ENCODE results near the gene LIMCH1. TPM values are rescaled to one million over a fixed set of nuclear protein-coding genes. Genes with fewer than 3 reads are reported as not detected.

The LIMCH1 gene
- total and polyA plus RNA-seq, 10 donors: 14.4 to 434 (median 212) TPM

DNA sequence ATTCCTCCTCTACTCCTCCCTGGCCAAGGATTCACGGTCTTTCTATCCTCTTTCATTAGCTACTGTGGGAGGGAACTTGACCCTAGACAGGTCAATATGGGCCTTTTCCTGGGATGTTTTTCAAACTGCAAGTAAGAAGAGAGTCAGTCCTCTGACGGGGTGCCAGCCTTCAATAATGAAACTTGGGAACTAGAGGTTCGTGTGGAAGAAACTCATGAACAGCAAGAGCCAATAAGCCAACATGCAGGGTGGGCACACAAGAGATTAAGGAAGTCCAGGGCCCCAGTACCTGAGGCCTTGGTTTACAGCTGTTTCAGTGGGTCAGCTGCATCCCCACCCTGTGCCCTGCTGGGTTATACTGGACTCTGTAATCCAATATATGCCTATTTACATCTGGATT is 49.3 kb downstream of the LIMCH1 start:
- H3K36me3 ChIP-seq: no peaks in the 10 kb centered on the region
- peaks cover 0 to 24% (median 0%) of the 10 kb centered on the region in 6 donors for H3K4me1 ChIP-seq
- no peak overlapping the region for H3K4me3 ChIP-seq
- H3K9me3 ChIP-seq: peaks cover 0 to 17% (median 12%) of the 10 kb centered on the region in 8 donors
- TF ChIP-seq, protein P1, sequence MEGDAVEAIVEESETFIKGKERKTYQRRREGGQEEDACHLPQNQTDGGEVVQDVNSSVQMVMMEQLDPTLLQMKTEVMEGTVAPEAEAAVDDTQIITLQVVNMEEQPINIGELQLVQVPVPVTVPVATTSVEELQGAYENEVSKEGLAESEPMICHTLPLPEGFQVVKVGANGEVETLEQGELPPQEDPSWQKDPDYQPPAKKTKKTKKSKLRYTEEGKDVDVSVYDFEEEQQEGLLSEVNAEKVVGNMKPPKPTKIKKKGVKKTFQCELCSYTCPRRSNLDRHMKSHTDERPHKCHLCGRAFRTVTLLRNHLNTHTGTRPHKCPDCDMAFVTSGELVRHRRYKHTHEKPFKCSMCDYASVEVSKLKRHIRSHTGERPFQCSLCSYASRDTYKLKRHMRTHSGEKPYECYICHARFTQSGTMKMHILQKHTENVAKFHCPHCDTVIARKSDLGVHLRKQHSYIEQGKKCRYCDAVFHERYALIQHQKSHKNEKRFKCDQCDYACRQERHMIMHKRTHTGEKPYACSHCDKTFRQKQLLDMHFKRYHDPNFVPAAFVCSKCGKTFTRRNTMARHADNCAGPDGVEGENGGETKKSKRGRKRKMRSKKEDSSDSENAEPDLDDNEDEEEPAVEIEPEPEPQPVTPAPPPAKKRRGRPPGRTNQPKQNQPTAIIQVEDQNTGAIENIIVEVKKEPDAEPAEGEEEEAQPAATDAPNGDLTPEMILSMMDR (IDR thresholded peaks at IDR 0.05 in 8 of 11, conservative IDR thresholded peaks at IDR 0.05 in 3 of 11): no peak
- no peak for TF ChIP-seq POLR2AphosphoS5 (IDR thresholded peaks at IDR 0.05)
- TF ChIP-seq POLR2A (IDR thresholded peaks at IDR 0.05): no peak
- no peak for DNase-seq
- WGBS, 5 donors: 59 to 77% (median 68%) methylated on average over 3 of the region's 3 CpGs
- intact Hi-C loops (cut with DNase I; ENCODE audit: low total_unique reads): no loop called here
- no peaks in the 10 kb centered on the region for H3K27me3 ChIP-seq (replicated peaks in 1 of 7)
- H3K27ac ChIP-seq: no peak overlapping the region

DNA sequence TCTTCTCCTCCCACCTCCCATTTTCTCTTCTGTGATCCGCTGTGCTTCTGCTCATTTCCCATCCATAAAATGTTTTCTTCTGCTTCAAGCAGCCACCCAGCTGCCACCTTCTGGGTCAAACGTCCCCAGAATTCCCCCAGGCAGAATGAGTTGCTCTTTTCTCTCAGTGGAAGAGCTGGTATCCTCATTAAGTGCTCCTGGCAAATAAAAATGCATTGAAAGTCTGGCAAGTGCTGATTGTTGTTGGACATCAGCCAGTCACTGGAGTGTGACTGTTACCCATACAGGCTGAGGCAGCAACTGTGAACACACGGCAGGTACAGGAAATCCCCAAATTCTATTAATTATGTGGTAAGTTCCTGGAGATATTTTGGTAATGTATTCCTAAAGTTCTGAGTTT is 52.6 kb downstream of the LIMCH1 start:
- intact Hi-C loops (cut with DNase I; ENCODE audit: low total_unique reads): no loop called here
- H3K4me1 ChIP-seq: peaks cover 0 to 24% (median 0%) of the 10 kb centered on the region in 6 donors
- no peak overlapping the region for H3K4me3 ChIP-seq

DNA sequence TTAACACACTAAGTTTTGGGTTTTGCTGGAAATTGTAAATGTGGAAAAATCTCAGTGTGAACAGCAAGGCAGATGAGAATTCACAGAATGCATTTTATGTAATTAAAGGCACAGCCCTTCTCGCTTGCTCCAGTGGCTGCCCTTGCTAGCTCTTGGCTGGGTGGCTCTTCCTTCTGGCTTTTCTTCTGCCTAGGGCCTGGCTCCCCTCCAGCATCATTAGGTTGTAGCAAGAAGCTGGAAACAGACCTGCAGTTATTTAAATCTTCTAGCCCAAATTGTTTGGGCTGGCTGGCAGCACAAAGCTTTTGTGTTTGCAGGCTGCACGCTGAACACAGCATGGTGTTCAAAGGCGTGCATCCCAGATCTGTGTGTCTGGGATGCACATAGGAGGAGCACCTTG is 56.5 kb downstream of the LIMCH1 start:
- no peaks in the 10 kb centered on the region for H3K27me3 ChIP-seq (replicated peaks in 1 of 7)
- TF ChIP-seq, protein P1 (IDR thresholded peaks at IDR 0.05 in 8 of 11, conservative IDR thresholded peaks at IDR 0.05 in 3 of 11): no peak
- no peak for TF ChIP-seq POLR2A (IDR thresholded peaks at IDR 0.05)
- no peak overlapping the region for H3K4me3 ChIP-seq
- no peak overlapping the region for H3K27ac ChIP-seq
- no peak for DNase-seq
- H3K36me3 ChIP-seq: no peaks in the 10 kb centered on the region
- peaks cover 0 to 14% (median 0%) of the 10 kb centered on the region in 6 donors for H3K4me1 ChIP-seq
- H3K9me3 ChIP-seq: no peaks in the 10 kb centered on the region
- 79 to 93% (median 85%) methylated on average over 3 of the region's 3 CpGs for WGBS, 5 donors
- intact Hi-C loops (cut with DNase I; ENCODE audit: low total_unique reads): no loop called here

More for the DNA sequence above, 52.6 kb downstream of the LIMCH1 start:
- no peaks in the 10 kb centered on the region for H3K9me3 ChIP-seq
- no peak for DNase-seq
- TF ChIP-seq, protein P1 (IDR thresholded peaks at IDR 0.05 in 8 of 11, conservative IDR thresholded peaks at IDR 0.05 in 3 of 11): no peak
- TF ChIP-seq POLR2A (IDR thresholded peaks at IDR 0.05) (no peak), POLR2AphosphoS5 (IDR thresholded peaks at IDR 0.05) (peak in 1 of 3 donors; percentile 35)
- H3K27me3 ChIP-seq (replicated peaks in 1 of 7): no peaks in the 10 kb centered on the region
- peak overlapping the region in 2 of 8 donors; percentile 27 to 32 for H3K27ac ChIP-seq
- WGBS, 5 donors: 30 to 41% (median 34%) methylated on average over 3 of the region's 3 CpGs
- H3K36me3 ChIP-seq: no peaks in the 10 kb centered on the region

DNA sequence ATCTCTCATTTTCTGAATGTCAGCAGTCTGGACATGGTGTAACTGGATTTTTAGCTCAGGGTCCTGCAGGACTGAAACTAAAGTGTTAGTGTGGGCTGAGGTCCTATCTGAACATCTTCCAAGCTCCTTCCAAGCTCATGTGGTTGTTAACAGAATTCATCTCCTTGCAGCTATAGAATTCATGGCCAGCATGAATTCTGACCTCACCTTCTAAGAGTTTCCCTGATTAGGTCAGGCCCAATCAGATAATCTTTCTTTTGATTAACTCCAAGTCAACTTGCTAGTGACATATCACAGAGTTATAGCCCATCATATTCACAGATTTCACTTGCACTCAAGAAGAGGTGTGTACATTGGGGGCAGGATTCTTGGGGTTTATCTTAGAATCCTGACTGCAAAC is 59.5 kb downstream of the LIMCH1 start:
- no peaks in the 10 kb centered on the region for H3K9me3 ChIP-seq
- H3K27ac ChIP-seq: no peak overlapping the region
- H3K4me1 ChIP-seq: peaks cover 0 to 3% (median 0%) of the 10 kb centered on the region in 6 donors
- no peaks in the 10 kb centered on the region for H3K36me3 ChIP-seq
- H3K27me3 ChIP-seq (replicated peaks in 1 of 7): no peaks in the 10 kb centered on the region
- no peak for DNase-seq
- H3K4me3 ChIP-seq: no peak overlapping the region
- intact Hi-C loops (cut with DNase I; ENCODE audit: low total_unique reads): no loop called here
- TF ChIP-seq POLR2A (IDR thresholded peaks at IDR 0.05) (no peak), POLR2AphosphoS5 (IDR thresholded peaks at IDR 0.05) (no peak)
- TF ChIP-seq, protein P1 (IDR thresholded peaks at IDR 0.05 in 8 of 11, conservative IDR thresholded peaks at IDR 0.05 in 3 of 11): no peak
